Lung (tissue), 12 donors: ENCODE data around the gene STEAP3. TPM values are rescaled to one million over a fixed set of nuclear protein-coding genes. Genes with fewer than 3 reads are reported as not detected.

Source experiments
- ATAC-seq: fragments of 200-7000 bp; cut with Tn5 transposase; one replicate; pipeline ENCODE4 v1.9.1; 2020; ENCODE audit warnings: moderate number of reproducible peaks; ENCODE audit not compliant: insufficient read depth, low FRiP score
- DNase-seq, 3 donors: peaks; one replicate each; pipeline ENCODE4 v3.0.0-alpha.2; 2013 to 2017
- H3K27ac ChIP-seq, 2 donors: one replicate each; pipeline ENCODE4 v1.5.1; 2013; ENCODE audit warnings: mild to moderate bottlenecking in 2 of 2, moderate library complexity in 2 of 2, control low read depth in 1 of 2, inconsistent platforms in 1 of 2, low read depth in 1 of 2, low read length in 1 of 2
- H3K27me3 ChIP-seq, 3 donors: one replicate each; pipeline ENCODE4 v1.5.1; 2013; ENCODE audit warnings: low read length in 2 of 3; ENCODE audit not compliant: control insufficient read depth in 3 of 3, insufficient read depth in 3 of 3
- H3K36me3 ChIP-seq, 4 donors: one replicate each; pipeline ENCODE4 v1.5.1; 2013; ENCODE audit warnings: low read length in 4 of 4, mild to moderate bottlenecking in 1 of 4, moderate library complexity in 1 of 4; ENCODE audit not compliant: control insufficient read depth in 4 of 4, insufficient read depth in 4 of 4
- H3K4me1 ChIP-seq, 5 donors: one replicate each; pipeline ENCODE4 v1.5.1; 2013; ENCODE audit warnings: low read length in 5 of 5, mild to moderate bottlenecking in 2 of 5, moderate library complexity in 1 of 5; ENCODE audit not compliant: control insufficient read depth in 5 of 5, insufficient read depth in 5 of 5
- H3K4me3 ChIP-seq: one replicate; pipeline ENCODE4 v1.5.1; 2013; ENCODE audit warnings: mild to moderate bottlenecking, control low read depth, moderate library complexity
- H3K9ac ChIP-seq, 2 donors: one replicate each; pipeline ENCODE4 v1.5.1; 2013; ENCODE audit warnings: low read length in 2 of 2, control low read depth in 1 of 2; ENCODE audit not compliant: insufficient read depth in 1 of 2
- H3K9me3 ChIP-seq, 4 donors: one replicate each; pipeline ENCODE4 v1.5.1; 2013; ENCODE audit warnings: low read length in 3 of 4, mild to moderate bottlenecking in 1 of 4, moderate library complexity in 1 of 4; ENCODE audit not compliant: control insufficient read depth in 4 of 4, insufficient read depth in 3 of 4
- WGBS, 2 donors: extraction: QIAGEN DNeasy Blood & Tissue Kit; methylation state at CpG; one replicate each; pipeline ENCODE4 v1.1.7; 2013; 5-methylcytosine and 5-hydroxymethylcytosine counted together
- polyA plus RNA-seq, 2 donors: library from polyadenylated mRNA; stranded (reverse); fragments of 200-250 nt; gene quantifications; one replicate each; pipeline ENCODE4 v1.2.1, GENCODE V29; 2013
- total RNA-seq, 2 donors: library from RNA; depleted of rRNA in 1 of 2; stranded (reverse); fragments of >200 nt in 1 of 2; gene quantifications; one replicate each; pipeline ENCODE4 v1.2.1, GENCODE V29; 2014 to 2021
- TF ChIP-seq, protein P1 (sequence below): IDR thresholded peaks from 2 replicates; pipeline ENCODE4 v1.5.1; 2012; ENCODE audit warnings: mild to moderate bottlenecking; ENCODE audit errors: control extremely low read depth, extremely low read depth
- donor health status: control.
- donor health status: control.
- donor health status: Bipolar disorder and iron deficiency.
- donor health status: healthy.
- donor health status: DM: yes; HTN: yes; CAD: no.

Gene STEAP3
- total and polyA plus RNA-seq, 4 donors, result 4.3 to 47.8 (median 20.1) TPM

DNA sequence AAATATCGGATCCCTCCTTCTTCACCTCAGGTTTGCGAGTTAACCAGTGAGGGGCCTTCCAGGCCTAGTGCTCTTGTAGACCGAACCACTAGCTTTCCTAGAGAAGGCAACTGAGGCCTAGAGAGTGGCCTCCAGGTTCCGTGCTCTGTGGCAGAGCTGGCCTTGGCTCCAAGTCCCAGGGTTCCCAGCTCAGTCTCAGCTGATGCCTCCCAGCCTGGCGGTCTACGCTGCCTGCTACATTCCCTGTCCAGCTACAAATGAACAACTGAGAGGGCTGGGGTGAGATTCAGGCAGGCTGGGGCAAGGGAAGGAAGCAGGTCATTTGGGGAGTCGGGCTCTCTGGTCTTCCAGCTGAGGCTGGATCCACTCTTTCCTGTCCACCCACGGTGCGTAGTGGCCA lies 2.3 kb downstream of the STEAP3 start:
- Histone ChIP-seq H3K27ac (no peak overlapping the region), H3K4me3 (no peak overlapping the region), H3K9me3 (no peaks in the 10 kb centered on the region), H3K4me1 (peaks cover 0 to 16% (median 4%) of the 10 kb centered on the region in 5 donors), H3K27me3 (peaks cover 0 to 13% (median 8%) of the 10 kb centered on the region in 3 donors), H3K36me3 (no peaks in the 10 kb centered on the region), H3K9ac (no peak overlapping the region)
- no peak for DNase-seq
- no peak for ATAC-seq
- TF ChIP-seq, protein P1, sequence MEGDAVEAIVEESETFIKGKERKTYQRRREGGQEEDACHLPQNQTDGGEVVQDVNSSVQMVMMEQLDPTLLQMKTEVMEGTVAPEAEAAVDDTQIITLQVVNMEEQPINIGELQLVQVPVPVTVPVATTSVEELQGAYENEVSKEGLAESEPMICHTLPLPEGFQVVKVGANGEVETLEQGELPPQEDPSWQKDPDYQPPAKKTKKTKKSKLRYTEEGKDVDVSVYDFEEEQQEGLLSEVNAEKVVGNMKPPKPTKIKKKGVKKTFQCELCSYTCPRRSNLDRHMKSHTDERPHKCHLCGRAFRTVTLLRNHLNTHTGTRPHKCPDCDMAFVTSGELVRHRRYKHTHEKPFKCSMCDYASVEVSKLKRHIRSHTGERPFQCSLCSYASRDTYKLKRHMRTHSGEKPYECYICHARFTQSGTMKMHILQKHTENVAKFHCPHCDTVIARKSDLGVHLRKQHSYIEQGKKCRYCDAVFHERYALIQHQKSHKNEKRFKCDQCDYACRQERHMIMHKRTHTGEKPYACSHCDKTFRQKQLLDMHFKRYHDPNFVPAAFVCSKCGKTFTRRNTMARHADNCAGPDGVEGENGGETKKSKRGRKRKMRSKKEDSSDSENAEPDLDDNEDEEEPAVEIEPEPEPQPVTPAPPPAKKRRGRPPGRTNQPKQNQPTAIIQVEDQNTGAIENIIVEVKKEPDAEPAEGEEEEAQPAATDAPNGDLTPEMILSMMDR, result no peak
- WGBS, 2 donors, result 70 to 81% methylated on average over 9 of the region's 9 CpGs

DNA sequence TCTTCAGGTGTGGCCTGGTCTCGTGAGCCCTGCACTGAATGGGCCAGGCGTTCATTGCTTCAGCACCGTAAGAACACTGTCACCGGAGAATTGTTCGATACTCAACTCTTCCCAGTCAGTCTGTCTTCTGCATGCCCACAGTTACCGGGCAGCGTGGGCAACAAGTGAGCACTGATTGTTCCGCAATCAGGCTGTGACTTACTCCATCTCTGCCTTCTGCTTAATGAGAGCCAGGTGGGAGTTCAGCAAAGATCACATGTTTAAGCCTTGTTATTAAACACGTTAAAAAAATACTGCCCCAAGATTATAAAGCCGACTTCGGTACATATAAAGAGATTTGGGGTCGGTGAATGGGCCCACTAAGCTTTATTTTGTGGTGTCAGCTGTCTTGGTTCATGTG lies 3.7 kb downstream of the STEAP3 start:
- Histone ChIP-seq H3K27me3 (peaks cover 0 to 13% (median 8%) of the 10 kb centered on the region in 3 donors), H3K9me3 (no peaks in the 10 kb centered on the region), H3K36me3 (no peaks in the 10 kb centered on the region), H3K27ac (no peak overlapping the region), H3K9ac (no peak overlapping the region), H3K4me3 (no peak overlapping the region), H3K4me1 (peaks cover 0 to 16% (median 4%) of the 10 kb centered on the region in 5 donors)
- DNase-seq (no peak), ATAC-seq (no peak)
- TF ChIP-seq, protein P1, result no peak
- WGBS, 2 donors, result 94 to 96% methylated on average over 12 of the region's 12 CpGs

DNA sequence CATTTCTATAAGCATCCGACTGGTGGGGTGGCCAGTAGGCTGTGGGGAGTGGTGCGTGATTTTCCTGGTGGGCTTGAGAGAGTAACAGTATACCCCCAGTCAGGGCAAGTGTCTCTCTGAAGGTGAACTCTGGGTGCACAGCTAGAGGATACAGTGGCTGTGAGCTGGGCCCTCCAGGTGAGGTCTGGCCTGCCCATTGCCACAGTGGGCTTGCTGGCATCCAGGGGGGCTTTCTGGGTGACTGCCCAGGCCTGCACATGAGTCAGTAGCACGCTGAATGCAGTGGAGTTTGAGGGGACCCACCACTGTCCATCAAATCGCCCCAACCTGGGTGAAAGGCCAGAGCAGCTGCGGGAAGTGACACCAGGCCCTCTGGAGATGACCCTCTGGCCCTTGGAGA lies 4.5 kb downstream of the STEAP3 start:
- H3K4me3 ChIP-seq, result no peak overlapping the region
- H3K27me3 ChIP-seq, result peaks cover 0 to 13% (median 8%) of the 10 kb centered on the region in 3 donors
- H3K9me3 ChIP-seq, result no peaks in the 10 kb centered on the region
- WGBS, 2 donors, result 91 to 93% methylated on average over 5 of the region's 5 CpGs
- no peak overlapping the region for H3K27ac ChIP-seq
- H3K9ac ChIP-seq, result no peak overlapping the region
- no peak for DNase-seq
- no peak for ATAC-seq
- H3K36me3 ChIP-seq, result no peaks in the 10 kb centered on the region
- TF ChIP-seq, protein P1, result no peak
- H3K4me1 ChIP-seq, result peaks cover 0 to 16% (median 4%) of the 10 kb centered on the region in 5 donors

DNA sequence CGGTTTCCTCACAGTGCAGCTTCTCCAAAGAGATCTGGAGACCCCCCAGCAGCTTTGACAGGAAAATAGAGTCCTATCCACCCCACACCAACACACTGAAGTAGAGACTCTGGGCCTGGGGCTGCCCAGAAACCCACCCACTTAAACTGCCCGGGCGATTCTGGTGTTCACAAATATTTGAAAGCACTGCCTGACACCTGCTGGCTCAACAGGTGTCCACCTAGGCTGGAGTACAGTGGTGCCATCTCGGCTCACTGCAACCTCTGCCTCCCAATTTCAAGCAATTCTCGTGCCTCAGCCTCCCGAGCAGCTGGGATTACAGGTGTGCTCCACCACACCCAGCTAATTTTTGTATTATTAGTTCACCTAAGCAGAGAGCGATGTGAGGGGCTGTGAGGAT lies 5.3 kb downstream of the STEAP3 start:
- 96% methylated on average over 7 of the region's 7 CpGs for WGBS, 2 donors
- no peak overlapping the region for H3K9ac ChIP-seq

More for the DNA sequence above, 5.3 kb downstream of the STEAP3 start:
- no peak overlapping the region for H3K4me3 ChIP-seq
- H3K27ac ChIP-seq, result no peak overlapping the region
- no peaks in the 10 kb centered on the region for H3K36me3 ChIP-seq
- H3K4me1 ChIP-seq, result peaks cover 0 to 13% (median 4%) of the 10 kb centered on the region in 5 donors
- TF ChIP-seq, protein P1, result no peak
- H3K9me3 ChIP-seq, result no peaks in the 10 kb centered on the region
- peaks cover 0 to 13% (median 8%) of the 10 kb centered on the region in 3 donors for H3K27me3 ChIP-seq
- ATAC-seq, result no peak
- no peak for DNase-seq
